Measurements from ENCODE around the gene TSPAN32.

Gene TSPAN32

GRCh38 chr11:2301631-2302305 lies at the start of gene TSPAN32, which contains the start of gene C11orf21:
TSS of gene TSPAN32 (plus strand) at chr11:2302013. CDS start at chr11:2302150, 137 bp downstream.
TSS of gene C11orf21 (minus strand) at chr11:2301918. CDS start at chr11:2301808, 110 bp downstream.
- no peak for DNase-seq

- no peak for DNase-seq
Measured at GRCh38 chr11:2252018-2252417, 49.8 kb upstream of the TSPAN32 start.

- DNase-seq: no peak
Measured at GRCh38 chr11:2256293-2256913, 45.4 kb upstream of the TSPAN32 start.

GRCh38 chr11:2256951-2257700 lies 44.7 kb upstream of the TSPAN32 start:
- no peak for DNase-seq

GRCh38 chr11:2258501-2259465 lies 43.0 kb upstream of the TSPAN32 start:
- no peak for DNase-seq

GRCh38 chr11:2259466-2259830 lies 42.4 kb upstream of the TSPAN32 start:
- no peak for DNase-seq

GRCh38 chr11:2259897-2260451 lies 41.8 kb upstream of the TSPAN32 start:
- no peak for DNase-seq

- no peak for DNase-seq
Measured at GRCh38 chr11:2260491-2261364, 41.1 kb upstream of the TSPAN32 start.

GRCh38 chr11:2261436-2262230 lies 40.2 kb upstream of the TSPAN32 start:
- no peak for DNase-seq

GRCh38 chr11:2262301-2263070 lies 39.3 kb upstream of the TSPAN32 start:
- no peak for DNase-seq

GRCh38 chr11:2263071-2263565 lies 38.7 kb upstream of the TSPAN32 start:
- DNase-seq: no peak

GRCh38 chr11:2263724-2264360 lies 38.0 kb upstream of the TSPAN32 start:
- DNase-seq: no peak

- no peak for DNase-seq
Measured at GRCh38 chr11:2264366-2265053, 37.3 kb upstream of the TSPAN32 start.

GRCh38 chr11:2265396-2265795 lies 36.4 kb upstream of the TSPAN32 start:
- no peak for DNase-seq

- no peak for DNase-seq
Measured at GRCh38 chr11:2265854-2266585, 35.8 kb upstream of the TSPAN32 start.

- DNase-seq: no peak
Measured at GRCh38 chr11:2266586-2267305, 35.1 kb upstream of the TSPAN32 start.

- no peak for DNase-seq
Measured at GRCh38 chr11:2267306-2267850, 34.4 kb upstream of the TSPAN32 start.
